GM21825 (cell line): ENCODE data around the gene UBAC1.

Experiments
- ATAC-seq: cut with Tn5 transposase; IDR thresholded peaks from one replicate; pipeline ENCODE4 v1.9.1; 2021; ENCODE audit warnings: mild to moderate bottlenecking, moderate library complexity; ENCODE audit not compliant: unreplicated experiment

The UBAC1 gene

DNA sequence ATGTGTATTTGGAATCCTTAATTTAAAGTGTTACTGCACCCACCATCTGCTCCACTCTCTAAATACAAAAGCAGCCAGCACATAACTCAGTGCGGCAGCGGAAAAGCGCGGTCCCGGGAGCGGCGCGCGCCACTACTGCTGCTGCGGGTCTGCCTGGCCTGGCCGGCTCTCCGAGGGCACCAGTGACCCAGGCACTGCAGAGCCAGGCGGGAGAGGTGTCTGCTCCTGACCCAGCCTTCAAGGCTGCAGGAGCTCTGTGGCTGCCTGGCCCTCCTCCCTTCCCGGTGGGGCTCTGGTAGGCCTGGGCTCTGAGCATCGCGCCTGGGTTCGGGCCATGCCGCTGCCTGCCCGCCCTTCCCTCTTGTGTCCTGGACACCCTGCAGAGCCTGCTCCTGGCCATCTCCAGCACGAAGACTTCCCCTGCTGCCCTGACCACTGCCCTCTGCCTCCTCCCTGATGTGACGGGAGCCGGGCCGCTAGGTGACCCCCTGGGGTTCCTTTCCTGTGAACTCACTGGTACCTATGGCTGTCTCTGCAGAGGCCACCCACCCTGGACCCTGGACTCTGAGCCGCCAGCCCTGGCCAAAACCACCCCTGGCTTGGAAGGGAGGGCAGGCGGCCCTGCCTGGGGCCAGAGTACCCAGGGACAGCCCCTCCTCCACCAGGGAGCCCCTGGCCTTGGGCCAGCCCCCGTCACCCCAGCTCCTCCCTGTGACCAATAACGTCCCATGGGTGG lies 32.8 kb upstream of the UBAC1 start:
- no peak for ATAC-seq

DNA sequence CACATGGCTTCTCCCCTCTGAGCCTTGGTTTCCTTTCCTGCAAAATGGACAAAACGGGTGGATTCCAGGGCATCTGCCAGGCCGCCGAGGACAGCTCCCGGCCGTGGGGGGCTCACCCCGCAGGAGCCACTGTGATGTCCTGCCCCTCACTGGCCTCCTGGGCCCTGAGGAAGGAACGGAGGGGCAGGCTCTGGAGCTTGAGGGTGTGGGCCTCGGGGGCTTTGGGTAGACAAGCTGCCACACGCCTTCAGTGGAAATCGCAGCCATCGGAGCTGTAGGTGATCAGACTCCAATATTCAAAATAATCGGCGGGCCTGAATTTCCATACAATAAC lies 32.2 kb upstream of the UBAC1 start:
- ATAC-seq = no peak

DNA sequence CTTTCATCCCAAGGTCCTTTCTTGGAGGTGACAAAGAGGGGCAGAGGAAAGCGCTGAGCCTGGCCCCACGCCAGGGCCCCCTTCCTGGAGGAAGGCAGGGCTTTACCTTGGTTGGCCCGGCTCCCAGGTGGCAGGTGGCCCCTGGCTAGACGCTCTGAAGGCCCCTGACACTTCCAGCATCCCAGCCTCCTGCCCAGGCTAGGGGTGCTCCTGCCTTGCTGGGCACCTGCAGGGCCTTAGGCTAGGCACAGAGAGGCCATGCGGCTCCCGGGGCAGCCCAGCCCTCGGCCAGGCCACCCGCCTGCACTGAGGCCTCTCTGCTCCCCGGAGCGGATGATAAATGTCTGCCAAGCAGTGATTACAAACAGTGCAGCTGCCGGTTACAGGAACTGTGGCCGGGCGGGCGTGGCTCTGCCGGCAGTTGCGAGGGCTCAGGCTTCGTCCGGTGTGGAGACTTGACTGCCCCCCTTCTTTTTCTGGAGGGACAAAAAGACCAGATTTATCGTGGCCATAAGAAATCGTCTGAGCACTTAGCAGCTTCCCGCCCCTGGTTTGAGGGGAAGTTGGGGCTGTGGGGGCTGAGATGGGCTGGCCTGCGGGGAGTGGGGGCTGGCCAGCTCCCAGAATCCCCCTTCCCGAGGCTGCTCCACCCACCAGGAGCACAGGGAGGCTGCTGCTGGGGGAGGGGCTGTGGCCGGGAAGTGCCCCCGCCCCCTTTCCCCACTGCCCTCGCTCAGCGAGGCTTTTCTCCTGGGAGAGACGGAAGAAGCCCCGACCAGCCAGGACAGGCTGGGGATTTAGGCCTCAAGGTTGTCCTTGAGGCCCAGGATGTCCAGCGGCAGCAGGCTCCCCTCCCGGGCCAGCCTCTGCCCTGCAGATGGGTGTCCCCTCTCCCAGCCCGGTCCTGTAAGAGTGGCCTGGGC lies 31.6 kb upstream of the UBAC1 start:
- ATAC-seq = no peak

- no peak for ATAC-seq
These were observed 30.6 kb upstream of the UBAC1 start for GRCh38 chr9:135991771-135992170.

DNA sequence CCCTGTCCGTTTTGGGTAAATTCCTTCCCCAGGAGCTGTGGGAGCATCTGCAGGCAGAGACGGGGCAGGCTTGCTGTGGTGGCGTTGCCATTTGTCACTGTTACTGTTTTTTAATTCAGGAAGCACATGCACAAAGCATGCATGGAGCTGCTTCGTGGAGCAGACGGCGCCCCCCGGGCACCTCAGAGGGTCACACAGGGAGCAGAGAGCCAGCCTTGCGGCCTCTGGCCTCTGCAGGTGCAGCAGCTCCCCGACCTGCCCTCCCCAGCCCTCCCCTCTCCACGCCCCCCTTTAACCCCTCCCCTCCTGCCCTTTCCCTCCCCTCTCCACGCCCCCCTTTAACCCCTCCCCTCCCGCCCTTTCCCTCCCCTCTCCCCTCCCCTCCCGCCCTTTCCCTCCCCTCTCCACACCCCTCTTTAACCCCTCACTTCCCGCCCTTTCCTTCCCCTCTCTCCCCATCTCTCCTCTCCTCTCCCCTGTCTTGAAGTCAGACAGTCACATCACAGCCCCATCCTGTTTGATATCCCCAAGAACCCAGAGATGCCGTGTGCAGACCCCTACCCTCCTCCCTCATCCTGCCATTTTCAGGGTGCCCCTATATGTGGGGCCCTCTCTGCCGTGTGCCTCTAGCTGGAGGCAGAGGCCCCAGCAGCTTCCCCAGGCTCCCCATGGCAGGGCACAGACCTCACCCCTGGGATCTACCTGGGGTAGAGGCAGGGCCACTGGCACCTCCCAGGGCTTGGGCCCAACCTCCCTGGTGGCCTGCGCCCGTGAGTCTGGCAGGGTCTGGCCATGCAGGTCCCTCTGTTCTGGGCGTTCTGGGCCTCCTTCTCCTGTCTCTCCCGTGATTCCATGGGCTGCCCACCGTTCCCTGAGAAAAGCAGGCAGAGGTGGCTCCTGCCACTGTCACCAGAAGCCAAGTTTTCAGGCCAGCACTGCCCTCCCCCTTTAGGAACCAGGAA lies 29.6 kb upstream of the UBAC1 start:
- no peak for ATAC-seq

DNA sequence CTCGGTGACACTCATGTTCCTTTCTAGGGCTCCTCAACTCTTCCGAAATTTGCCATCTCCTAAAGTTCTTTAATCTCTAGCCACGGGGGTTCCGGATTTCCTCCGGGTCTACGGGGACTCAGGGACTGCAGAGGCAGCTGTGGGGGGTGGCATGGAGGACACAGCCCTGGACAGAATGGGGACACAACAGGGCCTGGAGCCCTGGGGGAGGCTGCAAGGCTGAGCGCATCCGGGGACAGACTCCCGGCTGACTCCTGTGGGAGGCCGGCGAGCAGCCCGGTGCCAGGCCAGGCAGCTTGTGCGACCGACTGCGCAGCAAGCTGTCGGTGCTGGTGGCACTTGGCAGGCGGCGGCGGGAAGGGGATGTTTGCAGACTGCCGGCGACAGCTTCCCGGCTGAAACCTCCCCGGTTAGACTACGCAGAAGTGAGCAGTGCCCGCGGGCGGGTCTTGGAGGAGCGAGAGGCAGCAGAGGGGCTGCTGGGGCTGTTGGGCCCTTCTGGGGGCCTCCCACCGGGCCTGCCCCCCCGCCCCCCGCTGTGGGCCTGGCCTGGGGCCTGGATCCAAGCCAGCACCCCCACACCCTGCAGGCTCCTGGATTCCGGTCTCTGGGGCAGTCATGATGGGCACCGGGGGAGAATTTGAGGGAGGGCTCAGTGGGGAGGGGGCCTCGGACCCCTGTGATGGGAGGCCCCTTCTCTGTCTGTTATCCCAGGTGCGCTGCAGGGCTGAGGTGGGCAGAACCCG lies 28.7 kb upstream of the UBAC1 start:
- ATAC-seq = no peak

DNA sequence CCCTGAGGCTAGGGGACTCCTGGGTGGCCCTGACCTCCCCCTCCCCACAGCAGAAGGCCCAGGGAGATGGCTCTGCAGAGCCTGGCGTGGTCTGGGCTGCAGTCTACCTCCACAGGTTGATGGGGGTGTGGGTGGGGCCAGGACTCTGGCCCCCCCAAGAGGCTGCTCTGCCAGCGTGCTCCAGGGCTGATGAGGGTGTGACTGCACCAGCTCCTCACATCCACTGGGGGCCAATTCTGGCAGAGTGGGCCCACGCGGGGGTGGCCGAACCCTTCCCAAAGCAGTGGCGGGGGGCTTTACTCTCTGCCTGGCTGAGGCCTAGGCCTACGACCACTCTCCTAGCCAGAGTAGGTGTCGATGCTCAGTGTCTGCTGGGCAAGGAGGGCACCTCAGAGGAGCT lies 28.0 kb upstream of the UBAC1 start:
- ATAC-seq = no peak

- ATAC-seq = no peak
These were observed 27.3 kb upstream of the UBAC1 start for GRCh38 chr9:135988493-135988892.

GRCh38 chr9:135987838-135988404 lies 26.7 kb upstream of the UBAC1 start:
- no peak for ATAC-seq

- no peak for ATAC-seq
These were observed 25.4 kb upstream of the UBAC1 start for GRCh38 chr9:135986605-135987004.

DNA sequence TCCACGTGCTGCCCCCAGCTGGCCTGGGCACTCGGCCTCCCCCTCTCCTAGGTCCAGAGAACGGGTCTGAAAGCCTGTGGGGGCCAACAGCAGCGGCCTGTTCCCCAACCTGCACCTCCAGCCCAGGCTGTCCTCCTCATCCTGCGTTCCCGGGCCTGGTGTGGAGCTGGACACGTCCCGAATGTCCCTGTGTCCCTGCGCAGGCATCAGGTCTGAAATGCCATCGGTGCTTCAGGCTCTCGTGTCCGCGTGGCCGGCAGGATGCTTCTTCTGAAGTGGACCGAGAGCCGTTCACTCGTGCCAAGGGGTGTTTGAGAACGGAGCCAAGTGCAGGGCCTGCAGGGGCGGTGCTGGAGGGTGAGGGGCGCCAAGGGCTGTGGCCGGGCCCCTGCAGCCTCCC lies 24.7 kb upstream of the UBAC1 start:
- no peak for ATAC-seq

DNA sequence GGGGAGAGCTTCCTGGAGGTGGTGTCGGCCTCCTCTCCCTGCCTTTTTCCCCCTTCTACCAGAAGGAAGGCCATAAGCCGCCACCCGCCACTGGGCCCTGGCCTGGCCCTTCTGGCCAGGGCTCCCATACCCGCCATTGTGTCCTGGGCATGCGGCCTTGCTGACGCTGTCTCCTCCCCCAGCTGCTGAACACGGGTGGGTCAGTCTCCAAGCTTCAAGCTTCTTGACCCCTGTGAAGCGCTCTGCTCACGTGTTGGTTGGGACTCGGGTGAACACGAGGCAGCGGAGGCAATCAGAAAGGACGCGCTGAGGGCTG lies 24.2 kb upstream of the UBAC1 start:
- ATAC-seq = no peak

- no peak for ATAC-seq
These were observed 23.0 kb upstream of the UBAC1 start for GRCh38 chr9:135984072-135984710.

DNA sequence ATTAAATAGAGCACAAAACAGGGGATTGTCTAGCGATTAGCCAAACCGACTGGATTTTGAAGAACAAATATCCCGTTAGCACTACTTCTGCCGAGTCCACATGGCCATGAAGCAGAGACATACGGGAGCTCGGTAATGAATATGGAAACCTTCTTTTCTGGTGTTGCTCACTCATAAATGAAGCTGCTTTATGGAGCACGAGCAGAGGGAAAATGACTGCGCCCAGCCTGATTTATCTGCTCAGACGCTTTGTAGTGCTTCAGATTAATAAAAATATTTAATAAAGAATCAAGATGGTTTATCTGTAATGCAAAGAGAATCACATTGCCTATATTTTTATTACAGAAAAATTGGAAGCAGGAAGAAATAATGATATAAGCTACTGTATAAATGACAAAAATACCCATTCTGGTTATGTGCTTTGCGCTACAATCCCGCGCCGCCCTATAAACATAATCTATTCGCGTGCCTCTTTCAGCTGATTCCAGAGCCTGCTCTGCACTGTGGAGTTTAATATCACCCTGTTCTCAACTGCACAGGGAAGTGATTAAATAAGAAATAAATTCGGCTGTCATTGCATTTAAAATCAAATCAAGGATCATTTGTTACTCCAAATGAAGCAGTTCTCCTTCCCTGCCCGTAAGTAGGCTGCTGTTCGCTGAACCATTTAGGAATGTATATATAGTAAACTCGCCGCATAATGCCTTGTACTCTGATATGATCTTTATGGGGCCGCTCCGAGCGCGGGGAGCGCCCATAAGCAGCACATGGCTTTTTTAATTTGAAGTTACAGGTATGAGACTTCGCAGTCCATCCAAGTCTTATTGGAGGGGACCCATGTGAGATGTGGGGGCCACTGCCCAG lies 22.3 kb upstream of the UBAC1 start:
- no peak for ATAC-seq

DNA sequence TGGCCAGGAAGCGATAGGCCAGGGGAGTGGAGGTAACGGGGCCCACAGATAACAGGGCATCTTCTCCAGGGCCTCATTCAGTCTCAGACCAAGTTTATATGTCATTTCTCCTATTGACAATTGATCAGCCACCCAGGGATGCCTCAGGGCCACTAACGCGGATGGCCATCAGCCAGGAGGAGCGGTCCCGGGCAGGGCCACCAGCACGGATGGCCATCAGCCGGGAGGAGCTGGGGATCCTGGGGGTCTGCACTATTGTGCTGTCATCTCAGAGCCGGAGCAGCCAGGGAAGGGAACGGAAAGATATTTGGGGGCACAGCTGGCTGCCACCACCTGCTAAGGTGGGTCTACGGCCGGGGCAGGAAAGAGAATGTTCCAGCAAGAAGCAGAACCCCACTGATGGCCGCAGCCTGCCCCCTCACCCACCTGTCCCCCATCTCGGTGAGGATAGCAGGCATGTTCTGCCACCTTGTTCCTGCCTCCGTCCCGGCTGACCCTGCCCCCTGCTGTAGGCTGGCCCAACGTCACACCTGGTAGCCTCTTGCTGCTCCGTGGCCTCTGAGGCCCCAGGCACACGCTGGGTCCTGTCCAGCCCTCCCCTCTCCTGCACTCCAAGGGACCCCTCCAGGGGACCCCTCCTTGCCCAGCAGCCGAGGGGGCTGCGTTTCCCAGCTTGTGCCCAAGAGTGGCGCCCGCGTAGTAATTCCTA lies 21.5 kb upstream of the UBAC1 start:
- ATAC-seq = no peak

DNA sequence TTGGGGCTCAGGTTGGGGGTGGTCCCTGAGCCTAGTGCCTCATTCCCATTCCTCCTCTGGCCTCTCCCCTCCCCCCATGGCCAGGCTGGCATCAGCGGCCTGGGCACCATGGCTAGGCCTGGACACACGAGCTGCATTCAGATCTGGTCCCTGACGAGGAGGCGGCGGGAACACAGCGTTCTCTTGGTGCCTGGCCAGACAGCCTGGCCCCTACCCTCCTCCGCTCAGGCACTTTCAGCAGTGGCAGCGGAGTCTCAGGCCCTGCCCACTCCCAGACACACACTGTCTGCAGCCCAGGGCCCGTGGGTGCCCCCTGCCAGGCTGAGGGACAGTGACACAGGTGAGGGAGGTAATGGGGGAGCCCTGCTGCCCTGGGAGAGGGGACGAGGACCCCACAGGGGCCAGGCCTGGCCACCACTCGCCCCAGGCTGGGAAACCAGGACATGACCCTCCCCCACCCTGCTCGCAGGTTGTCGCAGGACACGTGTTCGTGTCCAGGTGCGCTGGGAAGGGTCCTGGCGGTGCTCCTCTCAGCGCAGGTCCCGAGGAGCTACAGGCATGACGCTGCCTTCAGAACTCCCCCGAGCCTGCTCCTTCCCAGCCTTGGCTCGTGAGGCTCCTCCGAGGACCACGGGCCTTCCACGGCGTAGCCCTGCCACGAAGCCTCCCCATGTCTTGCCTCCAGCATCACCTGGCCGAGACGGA lies 19.9 kb upstream of the UBAC1 start:
- ATAC-seq = no peak

GRCh38 chr9:135979547-135980166 lies 18.5 kb upstream of the UBAC1 start:
- no peak for ATAC-seq
